ENCODE measurements around the gene KLHL10.
A peak's percentile ranks its signal among the peaks of the same experiment; 100 is the strongest.

KLHL10 gene

GRCh38 chr17:41811549-41812380 is 25.9 kb upstream of the KLHL10 start, which contains the start of gene P3H4:
TSS of gene P3H4 (minus strand) at chr17:41811949. CDS start at chr17:41811915, 34 bp downstream.
- peaks cover 7% of the 10 kb centered on the region; the same call in 1 of the 2 replicates for H3K27me3 ChIP-seq (ENCODE audit: insufficient read depth, low read length)
- no peaks in the 10 kb centered on the region for H3K9me3 ChIP-seq (ENCODE audit: low read length)
- H4K20me1 ChIP-seq (ENCODE audit: insufficient read depth, low read length): no peaks in the 10 kb centered on the region
- H3F3A ChIP-seq (ENCODE audit: insufficient read depth, low read length): no peaks in the 10 kb centered on the region
- H3K4me2 ChIP-seq (ENCODE audit: low read length): peak within 1 kb of the TSS; percentile 52
- H3K36me3 ChIP-seq (ENCODE audit: insufficient read depth, low read length): no peaks in the 10 kb centered on the region
- H2AFZ ChIP-seq (ENCODE audit: low read length): no peak within 1 kb of the TSS
- H3K4me3 ChIP-seq (ENCODE audit: low read depth, low read length, poor library complexity, severe bottlenecking): peak within 1 kb of the TSS; percentile 53
- peak within 1 kb of the TSS; percentile 15; the same call in 1 of the 2 replicates for H3K9ac ChIP-seq (ENCODE audit: low read length)
- H3K9me2 ChIP-seq (ENCODE audit: low read depth, low read length): no peaks in the 10 kb centered on the region
- H3K4me1 ChIP-seq (ENCODE audit: insufficient read depth, low read length, severe bottlenecking): peaks cover 7% of the 10 kb centered on the region
- no peak within 1 kb of the TSS for H3K27ac ChIP-seq (ENCODE audit: low read depth, low read length, poor library complexity, severe bottlenecking)
- TF ChIP-seq EZH2 (IDR thresholded peaks at IDR 0.05; ENCODE audit: borderline replicate concordance, low read length) (no peak), CTCF (IDR thresholded peaks at IDR 0.05; ENCODE audit: low read length) (peak; percentile 48)
- no peaks in the 10 kb centered on the region for H3K79me2 ChIP-seq (ENCODE audit: insufficient read depth, low read length)

GRCh38 chr17:41812381-41813151 is 25.1 kb upstream of the KLHL10 start, which contains the start of gene FKBP10:
TSS of gene FKBP10 (plus strand) at chr17:41813004. CDS start at chr17:41813035, 31 bp downstream.
- H3K4me2 ChIP-seq (ENCODE audit: low read length): peak within 1 kb of the TSS; percentile 52
- no peaks in the 10 kb centered on the region for H3F3A ChIP-seq (ENCODE audit: insufficient read depth, low read length)
- H3K4me1 ChIP-seq (ENCODE audit: insufficient read depth, low read length, severe bottlenecking): peaks cover 7% of the 10 kb centered on the region
- no peaks in the 10 kb centered on the region for H3K9me3 ChIP-seq (ENCODE audit: low read length)
- H3K36me3 ChIP-seq (ENCODE audit: insufficient read depth, low read length): no peaks in the 10 kb centered on the region
- H2AFZ ChIP-seq (ENCODE audit: low read length): no peak within 1 kb of the TSS
- H3K9ac ChIP-seq (ENCODE audit: low read length): peak within 1 kb of the TSS; percentile 15; the same call in 1 of the 2 replicates
- no peak within 1 kb of the TSS for H3K27ac ChIP-seq (ENCODE audit: low read depth, low read length, poor library complexity, severe bottlenecking)
- no peaks in the 10 kb centered on the region for H4K20me1 ChIP-seq (ENCODE audit: insufficient read depth, low read length)
- no peaks in the 10 kb centered on the region for H3K9me2 ChIP-seq (ENCODE audit: low read depth, low read length)
- H3K27me3 ChIP-seq (ENCODE audit: insufficient read depth, low read length): peaks cover 9% of the 10 kb centered on the region; the same call in 1 of the 2 replicates
- peak within 1 kb of the TSS; percentile 53 for H3K4me3 ChIP-seq (ENCODE audit: low read depth, low read length, poor library complexity, severe bottlenecking)
- TF ChIP-seq EZH2 (IDR thresholded peaks at IDR 0.05; ENCODE audit: borderline replicate concordance, low read length): no peak
- TF ChIP-seq CTCF (IDR thresholded peaks at IDR 0.05; ENCODE audit: low read length): no peak
- no peaks in the 10 kb centered on the region for H3K79me2 ChIP-seq (ENCODE audit: insufficient read depth, low read length)

GRCh38 chr17:41813152-41813680 is 24.4 kb upstream of the KLHL10 start:
- Histone ChIP-seq H3K79me2 (ENCODE audit: insufficient read depth, low read length) (no peaks in the 10 kb centered on the region), H3K9me3 (ENCODE audit: low read length) (no peaks in the 10 kb centered on the region), H3K4me3 (ENCODE audit: low read depth, low read length, poor library complexity, severe bottlenecking) (no peak overlapping the region), H3K27ac (ENCODE audit: low read depth, low read length, poor library complexity, severe bottlenecking) (no peak overlapping the region), H3K4me2 (ENCODE audit: low read length) (no peak overlapping the region), H2AFZ (ENCODE audit: low read length) (no peak overlapping the region), H3K4me1 (ENCODE audit: insufficient read depth, low read length, severe bottlenecking) (peaks cover 9% of the 10 kb centered on the region), H3K27me3 (ENCODE audit: insufficient read depth, low read length) (peaks cover 16% of the 10 kb centered on the region; the same call in 1 of the 2 replicates), H4K20me1 (ENCODE audit: insufficient read depth, low read length) (no peaks in the 10 kb centered on the region), H3K9me2 (ENCODE audit: low read depth, low read length) (no peaks in the 10 kb centered on the region), H3K36me3 (ENCODE audit: insufficient read depth, low read length) (no peaks in the 10 kb centered on the region), H3F3A (ENCODE audit: insufficient read depth, low read length) (no peaks in the 10 kb centered on the region), H3K9ac (ENCODE audit: low read length) (no peak overlapping the region)
- TF ChIP-seq EZH2 (IDR thresholded peaks at IDR 0.05; ENCODE audit: borderline replicate concordance, low read length) (no peak), CTCF (IDR thresholded peaks at IDR 0.05; ENCODE audit: low read length) (no peak)
